ENCODE measurements around the gene CAMTA1. TPM values are rescaled to one million over a fixed set of nuclear protein-coding genes. Genes with fewer than 3 reads are reported as not detected.

Gene CAMTA1
- polyA plus RNA-seq, 1 of the 3 experiments (the other 2 are of a cell fraction): 63.1 TPM

- Histone ChIP-seq H3K4me2 (no peak overlapping the region), H3K4me1 (ENCODE audit: control insufficient read depth in 1 of 2, insufficient read depth in 2 of 2, low read depth in 1 of 2, low read length in 1 of 2) (peaks cover 3 to 12% of the 10 kb centered on the region in 2 experiments; a peak in 2 of 4 replicates), H3K27ac (ENCODE audit: low read depth in 2 of 2, low read length in 1 of 2) (no peak overlapping the region), H4K20me1 (ENCODE audit: insufficient read depth) (no peaks in the 10 kb centered on the region), H2AFZ (ENCODE audit: low read depth) (no peak overlapping the region), H3K79me2 (ENCODE audit: insufficient read depth) (no peaks in the 10 kb centered on the region), H3K9me2 (no peaks in the 10 kb centered on the region), H3K9ac (no peak overlapping the region), H3K9me3 (no peaks in the 10 kb centered on the region), H3F3A (replicated peaks; ENCODE audit: insufficient read depth) (peaks cover 8% of the 10 kb centered on the region), H3K36me3 (replicated peaks in 1 of 2; ENCODE audit: control insufficient read depth in 1 of 2, insufficient read depth in 2 of 2, low read length in 1 of 2) (no peaks in the 10 kb centered on the region), H3K4me3 (ENCODE audit: low read depth in 2 of 2, low read length in 1 of 2) (no peak overlapping the region), H3K27me3 (ENCODE audit: insufficient read depth) (no peaks in the 10 kb centered on the region)
- ChIA-PET POLR2A (no interaction called here), CTCF (no interaction called here)
- 95% methylated on average over 8 of the region's 8 CpGs for WGBS (ENCODE audit: low lambda C conversion rate)
- DNase-seq: no peak
- TF ChIP-seq TCF12 (IDR thresholded peaks at IDR 0.05) (no peak), RCOR1 (IDR thresholded peaks at IDR 0.05; ENCODE audit: low read length) (no peak), USF2 (IDR thresholded peaks at IDR 0.05; ENCODE audit: borderline replicate concordance, low read depth, low read length) (no peak), NRF1 (IDR thresholded peaks at IDR 0.05; ENCODE audit: low read depth, low read length) (no peak), RXRA (IDR thresholded peaks at IDR 0.05; ENCODE audit: borderline replicate concordance, low read depth) (no peak), USF1 (IDR thresholded peaks at IDR 0.05; ENCODE audit: borderline replicate concordance, low read depth) (no peak), CTCF (IDR thresholded peaks at IDR 0.05) (no peak), GABPA (IDR thresholded peaks at IDR 0.05; ENCODE audit: low read depth) (no peak), YY1 (IDR thresholded peaks at IDR 0.05; ENCODE audit: low read depth) (no peak), JUND (IDR thresholded peaks at IDR 0.05) (no peak), POLR2AphosphoS5 (IDR thresholded peaks at IDR 0.05; ENCODE audit: low read depth, low read length) (no peak), TEAD4 (IDR thresholded peaks at IDR 0.05; ENCODE audit: borderline replicate concordance, insufficient read depth) (no peak), SMC3 (IDR thresholded peaks at IDR 0.05; ENCODE audit: low read depth, low read length) (no peak), TAF1 (IDR thresholded peaks at IDR 0.05; ENCODE audit: borderline replicate concordance, low read depth, low read length) (no peak), PBX3 (IDR thresholded peaks at IDR 0.05) (no peak), ELF1 (IDR thresholded peaks at IDR 0.05) (no peak), GATA2 (CRISPR knock-in tag; IDR thresholded peaks at IDR 0.05) (no peak)
Observed at GRCh38 chr1:6775261-6776043, 9.8 kb upstream of the CAMTA1 start.
